ENCODE data around the gene DIO3.

- TF ChIP-seq POLR2AphosphoS5 (IDR thresholded peaks at IDR 0.05; ENCODE audit: low read depth, low read length) (no peak), POLR2A (IDR thresholded peaks at IDR 0.05; ENCODE audit: low read depth, low read length) (no peak), TAF1 (IDR thresholded peaks at IDR 0.05; ENCODE audit: low read depth, low read length) (no peak), SPI1 (IDR thresholded peaks at IDR 0.05; ENCODE audit: low read depth, low read length) (no peak), PAX5 (IDR thresholded peaks at IDR 0.05; ENCODE audit: insufficient read depth, low read length, severe bottlenecking) (no peak), POU2F2 (IDR thresholded peaks at IDR 0.05; ENCODE audit: low read depth, low read length) (no peak)
Observed at GRCh38 chr14:101534198-101534597, 27.1 kb upstream of the DIO3 start.

All from GM12891 (cell line).